ENCODE measurements around the gene SMIM38.

DNA sequence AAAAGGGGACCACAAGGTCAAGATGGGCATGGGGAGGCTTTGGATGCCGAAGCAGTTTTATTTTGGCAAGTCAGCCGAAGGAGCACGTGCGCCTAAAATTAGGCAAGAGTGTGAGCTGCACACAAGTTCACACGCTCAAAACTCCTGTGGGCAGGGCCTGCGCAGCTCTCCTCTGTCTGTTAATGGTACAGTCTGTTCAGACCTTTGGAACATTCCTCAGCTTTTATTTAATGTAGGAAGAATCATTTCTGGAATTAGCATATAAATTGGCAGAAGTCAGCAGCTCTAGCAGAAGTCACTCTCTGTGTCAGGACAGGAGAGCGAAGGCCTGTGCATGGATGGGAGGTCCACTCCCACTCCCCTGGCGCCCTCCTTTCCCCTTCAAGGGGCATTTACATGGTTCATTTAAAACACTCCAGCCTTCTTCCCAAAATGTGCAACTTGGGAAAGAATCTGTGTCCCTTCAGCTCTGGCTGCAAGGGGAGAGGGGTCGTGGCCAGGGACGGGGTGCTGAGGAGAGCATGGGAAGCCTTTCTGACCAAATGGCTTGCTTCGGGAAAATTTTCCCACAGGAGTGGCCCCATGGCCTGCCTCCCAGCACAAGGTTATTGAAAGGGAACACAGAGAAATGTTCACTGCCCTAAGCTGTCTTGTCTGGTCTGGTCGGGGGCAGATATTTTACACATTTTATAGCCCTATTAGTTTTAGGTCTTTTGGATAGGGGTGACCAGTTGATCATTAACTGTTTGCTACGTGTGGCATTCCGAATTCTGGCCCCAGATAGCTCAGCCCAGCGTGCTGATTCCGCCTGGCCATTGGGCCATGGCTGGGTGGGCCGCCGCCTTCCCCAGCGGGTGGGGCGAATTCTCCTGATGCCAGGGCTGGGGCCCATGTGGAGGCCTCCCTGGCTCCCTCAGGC, 43.9 kb upstream of the SMIM38 start:
- TF ChIP-seq CTCF (IDR thresholded peaks at IDR 0.05), result no peak
- no peak for TF ChIP-seq POLR2A (IDR thresholded peaks at IDR 0.05)
- no peak for TF ChIP-seq EP300 (IDR thresholded peaks at IDR 0.05)
- TF ChIP-seq POLR2AphosphoS5 (IDR thresholded peaks at IDR 0.05), result no peak
